GM19452 (cell line): ENCODE results near the gene HDAC4.

Experiments
- ATAC-seq: cut with Tn5 transposase; IDR thresholded peaks from one replicate; pipeline ENCODE4 v1.9.1; 2021; ENCODE audit not compliant: unreplicated experiment

HDAC4 gene

GRCh38 chr2:239061121-239061666, 339.6 kb downstream of the HDAC4 start:
- no peak for ATAC-seq

GRCh38 chr2:239060676-239061075, 340.1 kb downstream of the HDAC4 start:
- no peak for ATAC-seq

- ATAC-seq: no peak
Observed at GRCh38 chr2:239059854-239060253, 341.0 kb downstream of the HDAC4 start.

- ATAC-seq: no peak
Observed at GRCh38 chr2:239058766-239059165, 342.1 kb downstream of the HDAC4 start.

GRCh38 chr2:239057533-239057932, 343.3 kb downstream of the HDAC4 start:
- ATAC-seq: no peak

GRCh38 chr2:239056611-239057010, 344.2 kb downstream of the HDAC4 start:
- ATAC-seq: no peak

- no peak for ATAC-seq
Observed at GRCh38 chr2:239055756-239056493, 344.9 kb downstream of the HDAC4 start.

GRCh38 chr2:239054921-239055320, 345.9 kb downstream of the HDAC4 start:
- ATAC-seq: no peak

GRCh38 chr2:239053801-239054503, 346.9 kb downstream of the HDAC4 start:
- ATAC-seq: no peak

GRCh38 chr2:239052798-239053665, 347.8 kb downstream of the HDAC4 start:
- ATAC-seq: no peak

GRCh38 chr2:239051891-239052445, 348.9 kb downstream of the HDAC4 start:
- no peak for ATAC-seq

GRCh38 chr2:239050252-239050649, 350.6 kb downstream of the HDAC4 start:
- no peak for ATAC-seq

- ATAC-seq: no peak
Observed at GRCh38 chr2:239049421-239050251, 351.2 kb downstream of the HDAC4 start.

- ATAC-seq: no peak
Observed at GRCh38 chr2:239048736-239049135, 352.1 kb downstream of the HDAC4 start.

GRCh38 chr2:239047861-239048260, 353.0 kb downstream of the HDAC4 start:
- no peak for ATAC-seq

- ATAC-seq: no peak
Observed at GRCh38 chr2:239047420-239047819, 353.4 kb downstream of the HDAC4 start.

GRCh38 chr2:239046822-239047221, 354.0 kb downstream of the HDAC4 start:
- no peak for ATAC-seq

- no peak for ATAC-seq
Observed at GRCh38 chr2:239044336-239044735, 356.5 kb downstream of the HDAC4 start.

- no peak for ATAC-seq
Observed at GRCh38 chr2:239043326-239043725, 357.5 kb downstream of the HDAC4 start.
